Measurements from ENCODE around the gene PPM1N.
A peak's percentile ranks its signal among the peaks of the same experiment; 100 is the strongest.

The PPM1N gene, protein sequence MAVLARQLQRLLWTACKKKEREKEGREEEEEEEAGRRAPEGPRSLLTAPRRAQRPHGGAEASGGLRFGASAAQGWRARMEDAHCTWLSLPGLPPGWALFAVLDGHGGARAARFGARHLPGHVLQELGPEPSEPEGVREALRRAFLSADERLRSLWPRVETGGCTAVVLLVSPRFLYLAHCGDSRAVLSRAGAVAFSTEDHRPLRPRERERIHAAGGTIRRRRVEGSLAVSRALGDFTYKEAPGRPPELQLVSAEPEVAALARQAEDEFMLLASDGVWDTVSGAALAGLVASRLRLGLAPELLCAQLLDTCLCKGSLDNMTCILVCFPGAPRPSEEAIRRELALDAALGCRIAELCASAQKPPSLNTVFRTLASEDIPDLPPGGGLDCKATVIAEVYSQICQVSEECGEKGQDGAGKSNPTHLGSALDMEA

DNA sequence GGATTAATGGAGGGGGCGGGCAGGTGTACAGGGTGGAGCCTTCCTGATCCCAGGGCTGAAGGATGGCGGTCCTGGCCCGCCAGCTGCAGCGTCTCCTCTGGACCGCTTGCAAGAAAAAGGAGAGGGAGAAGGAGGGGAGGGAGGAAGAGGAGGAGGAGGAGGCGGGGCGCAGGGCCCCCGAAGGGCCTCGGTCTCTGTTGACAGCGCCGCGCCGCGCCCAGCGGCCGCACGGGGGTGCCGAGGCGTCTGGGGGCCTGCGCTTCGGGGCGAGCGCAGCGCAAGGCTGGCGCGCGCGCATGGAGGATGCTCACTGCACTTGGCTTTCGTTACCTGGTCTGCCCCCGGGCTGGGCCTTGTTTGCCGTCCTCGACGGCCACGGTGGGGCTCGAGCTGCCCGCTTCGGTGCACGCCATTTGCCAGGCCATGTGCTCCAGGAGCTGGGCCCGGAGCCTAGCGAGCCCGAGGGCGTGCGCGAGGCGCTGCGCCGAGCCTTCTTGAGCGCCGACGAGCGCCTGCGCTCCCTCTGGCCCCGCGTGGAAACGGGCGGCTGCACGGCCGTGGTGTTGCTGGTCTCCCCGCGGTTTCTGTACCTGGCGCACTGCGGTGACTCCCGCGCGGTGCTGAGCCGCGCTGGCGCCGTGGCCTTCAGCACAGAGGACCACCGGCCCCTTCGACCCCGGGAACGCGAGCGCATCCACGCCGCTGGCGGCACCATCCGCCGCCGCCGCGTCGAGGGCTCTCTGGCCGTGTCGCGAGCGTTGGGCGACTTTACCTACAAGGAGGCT is at the start of gene PPM1N:
Gene PPM1N, plus strand, starts transcription at position 33 of the 785 bp plus-strand sequence. Its CDS starts 30 bp downstream, at position 63.
- DNase-seq = no peak

DNA sequence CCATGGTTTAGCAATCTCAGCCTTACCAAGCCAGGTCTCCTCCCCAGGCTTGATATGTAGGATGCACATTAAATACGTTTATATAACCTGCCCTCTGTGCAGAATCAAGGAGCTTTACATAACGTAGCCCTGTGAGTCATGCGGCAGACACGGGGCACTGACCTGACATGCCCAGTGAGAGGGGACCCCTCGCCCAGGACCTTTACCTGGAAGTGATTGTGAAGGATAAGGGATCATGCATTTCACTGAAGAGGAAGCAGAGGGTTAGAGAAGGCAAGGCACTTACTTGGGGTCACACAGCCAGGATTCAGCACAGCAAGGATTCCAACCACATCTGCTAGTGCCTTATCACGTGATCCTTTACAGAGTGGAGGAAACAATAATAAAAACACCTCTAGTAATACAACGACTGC is 49.4 kb upstream of the PPM1N start:
- DNase-seq = no peak

DNA sequence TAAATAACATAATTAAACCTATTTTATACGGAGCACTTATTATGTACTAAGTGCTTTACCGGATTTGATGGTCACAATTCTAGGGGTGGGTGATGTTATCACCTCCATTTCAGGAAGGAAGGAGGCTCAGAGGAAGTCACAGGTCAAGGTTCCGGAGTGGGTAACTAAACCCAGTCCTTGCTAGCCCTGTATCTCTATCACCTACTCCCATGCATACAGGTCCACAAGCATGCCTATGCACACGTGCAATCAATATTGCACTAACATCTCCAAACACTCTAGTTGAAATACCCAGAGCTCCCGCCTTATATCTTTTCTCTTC is 48.3 kb upstream of the PPM1N start:
- DNase-seq = no peak

DNA sequence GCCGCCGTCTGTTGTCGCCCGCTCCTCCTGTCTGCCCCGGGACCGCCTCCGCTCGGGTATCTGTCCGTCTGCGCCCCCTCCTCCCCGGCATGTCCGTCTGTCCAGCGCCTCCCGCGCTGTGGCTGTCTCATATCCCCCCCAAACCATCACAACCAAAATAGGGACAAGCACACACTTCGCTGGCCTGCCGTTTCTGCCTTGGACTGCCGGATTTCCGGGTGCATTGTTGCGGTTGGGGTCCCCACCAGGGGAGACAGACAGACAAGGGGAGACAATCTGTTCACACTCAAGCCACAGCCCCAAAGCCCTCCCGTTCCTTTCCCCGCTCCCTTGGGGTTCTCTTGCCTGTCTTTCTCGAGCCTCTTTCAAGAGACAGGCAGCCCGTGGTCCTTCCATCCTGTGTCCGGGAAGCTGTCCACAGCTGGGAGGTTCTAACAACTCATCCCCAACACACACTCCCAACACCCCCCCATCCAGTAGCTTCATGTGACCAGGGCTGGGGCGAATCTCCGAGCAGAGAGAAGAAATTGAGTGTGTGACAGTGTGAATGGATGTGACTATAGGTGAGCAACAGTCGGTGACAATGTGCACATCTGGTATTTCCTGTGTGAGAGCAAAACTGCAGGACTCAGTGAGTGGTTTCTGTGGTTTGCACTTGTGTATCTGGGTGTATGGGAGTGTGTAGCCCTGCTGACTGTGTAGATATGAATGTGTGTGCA is 47.0 kb upstream of the PPM1N start:
- no peak for DNase-seq

DNA sequence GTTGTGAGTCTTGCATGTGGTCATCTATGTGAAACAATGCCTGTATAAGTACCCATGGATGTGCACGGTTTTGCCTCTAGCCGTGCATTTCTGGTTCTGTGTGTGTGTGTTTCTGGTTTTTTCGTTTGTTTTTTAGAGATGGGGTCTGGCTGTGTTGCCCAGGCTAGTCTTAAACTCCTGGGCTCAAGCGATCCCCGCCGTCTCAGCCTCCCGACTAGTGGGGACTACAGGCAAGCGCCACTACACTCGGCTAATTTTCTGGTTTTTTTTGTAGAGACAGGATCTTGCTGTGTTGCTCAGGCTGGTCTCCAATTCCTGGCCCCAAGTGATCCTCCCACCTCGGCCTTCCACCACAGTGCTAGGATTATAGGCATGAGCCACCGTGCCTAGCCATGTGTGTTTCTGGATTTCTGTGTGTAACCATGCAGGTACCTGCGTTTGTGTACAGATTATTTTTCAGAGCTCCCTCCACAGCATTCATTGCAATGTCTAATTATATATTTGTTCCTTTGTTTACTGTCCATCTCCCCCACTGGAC is 46.3 kb upstream of the PPM1N start:
- no peak for DNase-seq

DNA sequence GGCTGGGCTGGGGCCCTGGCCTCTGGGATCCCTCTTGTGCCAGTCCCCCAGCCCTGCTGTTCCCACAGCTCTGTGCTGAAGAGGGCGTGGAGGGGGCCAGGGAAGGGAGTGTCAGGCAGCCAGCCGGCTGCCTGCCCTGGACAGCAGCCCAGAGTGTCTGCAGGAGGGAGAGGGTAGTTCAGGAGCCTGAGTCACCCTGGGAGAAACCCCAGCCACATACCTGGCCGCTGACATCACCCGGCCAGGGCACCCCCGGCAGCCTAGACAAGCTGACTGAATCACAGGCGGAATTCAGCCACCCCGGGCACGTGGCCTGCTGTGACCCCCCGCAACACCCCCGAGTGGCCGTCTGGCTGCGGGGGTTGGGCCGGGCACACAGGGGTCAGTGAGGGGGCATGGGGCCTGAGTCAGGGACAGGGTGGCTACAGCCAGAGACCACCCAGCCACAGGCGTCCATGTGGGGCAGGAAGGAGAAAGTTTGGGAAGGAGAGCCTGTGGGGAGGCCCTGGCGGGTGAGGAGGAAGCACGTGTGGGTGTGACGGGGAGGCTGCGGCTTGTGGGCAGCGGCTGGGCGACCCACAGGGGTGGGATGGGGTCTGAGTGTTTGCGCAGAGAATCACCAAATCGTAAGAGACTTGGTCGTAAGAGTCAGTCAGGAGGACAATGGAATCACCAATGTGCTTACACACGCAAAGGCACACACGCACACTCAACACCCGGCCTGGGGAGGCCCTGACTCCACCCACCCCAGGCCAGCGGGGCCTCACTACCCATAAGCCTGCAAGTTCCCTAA is 42.3 kb upstream of the PPM1N start:
- DNase-seq = peak; percentile 87 to 94

DNA sequence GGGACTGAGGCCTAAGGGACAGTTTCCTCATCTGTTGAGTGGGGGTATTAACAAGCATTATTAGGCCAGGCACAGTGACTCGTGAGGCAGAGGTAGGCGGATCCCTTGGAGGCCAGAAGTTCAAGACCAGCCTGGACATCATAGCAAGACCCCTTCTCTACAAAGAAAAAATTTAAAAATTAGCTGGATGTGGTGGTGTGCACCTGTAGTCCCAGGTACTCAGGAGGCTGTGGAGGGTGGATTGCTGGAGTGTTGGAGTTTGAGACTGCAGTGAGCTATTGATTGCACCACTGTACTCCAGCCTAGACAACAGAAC is 41.8 kb upstream of the PPM1N start:
- no peak for DNase-seq

DNA sequence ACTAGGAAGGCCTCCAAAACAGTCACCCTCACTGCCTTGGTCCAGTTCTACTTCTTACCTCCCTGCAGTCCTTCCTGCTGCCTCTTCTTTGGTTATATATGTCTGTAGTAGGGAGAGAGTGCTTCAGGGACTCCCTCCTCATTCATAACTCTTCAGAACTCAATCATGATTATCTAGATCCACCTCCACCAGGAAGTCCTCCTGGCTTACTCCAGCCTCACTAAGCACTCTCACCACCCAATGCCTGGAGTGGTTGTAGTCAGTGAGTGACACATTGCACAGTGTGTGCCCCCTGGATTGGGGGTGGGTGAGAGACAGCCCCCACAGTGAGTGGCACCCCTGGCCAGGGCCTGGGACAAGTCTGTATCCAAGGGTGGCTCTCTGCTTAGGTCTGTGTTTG is 40.5 kb upstream of the PPM1N start:
- DNase-seq = no peak

DNA sequence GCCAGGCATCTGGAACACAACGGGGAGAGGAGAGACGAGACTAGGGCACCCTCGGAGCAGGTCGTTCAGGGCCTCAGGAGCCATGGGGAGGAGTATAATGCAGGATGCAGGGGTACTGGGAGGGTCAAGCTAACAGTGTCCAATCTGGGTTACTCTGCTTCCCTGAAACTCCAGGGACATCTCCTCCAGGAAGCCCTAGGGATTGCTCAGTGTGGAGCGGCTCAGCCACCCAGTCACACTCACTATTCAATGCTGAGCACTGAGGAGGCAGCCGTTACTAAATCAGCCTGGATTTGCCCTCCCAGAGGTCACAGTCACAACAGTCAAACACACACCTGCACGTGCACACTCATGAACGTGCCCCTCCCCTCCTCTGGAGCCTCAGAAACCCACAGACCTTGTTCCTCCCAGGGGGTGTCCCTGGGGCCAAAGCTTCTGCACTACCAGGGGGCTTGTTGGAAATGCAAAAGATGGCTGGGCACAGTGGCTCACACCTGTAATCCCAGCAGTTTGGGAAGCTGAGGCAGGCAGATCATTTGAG is 37.4 kb upstream of the PPM1N start:
- DNase-seq = no peak

DNA sequence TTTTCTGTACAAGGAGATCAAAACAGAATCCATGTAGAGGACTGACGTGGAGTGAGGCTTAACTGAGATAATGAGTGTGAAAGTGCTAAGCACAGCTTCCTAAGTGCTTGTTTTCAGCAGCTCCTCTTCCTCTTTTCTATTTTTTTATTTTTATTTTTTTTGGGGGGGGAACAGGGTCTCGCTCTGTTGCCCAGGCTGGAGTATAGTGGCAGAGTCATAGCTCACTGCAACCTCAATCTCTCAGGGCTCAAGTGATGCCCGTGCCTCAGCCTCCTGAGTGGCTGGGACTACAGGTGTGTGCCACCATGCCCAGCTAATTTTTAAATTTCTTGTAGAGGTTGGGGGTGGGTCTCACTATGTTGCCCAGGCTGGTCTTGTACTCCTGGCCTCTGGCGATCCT is 36.1 kb upstream of the PPM1N start:
- DNase-seq = no peak

DNA sequence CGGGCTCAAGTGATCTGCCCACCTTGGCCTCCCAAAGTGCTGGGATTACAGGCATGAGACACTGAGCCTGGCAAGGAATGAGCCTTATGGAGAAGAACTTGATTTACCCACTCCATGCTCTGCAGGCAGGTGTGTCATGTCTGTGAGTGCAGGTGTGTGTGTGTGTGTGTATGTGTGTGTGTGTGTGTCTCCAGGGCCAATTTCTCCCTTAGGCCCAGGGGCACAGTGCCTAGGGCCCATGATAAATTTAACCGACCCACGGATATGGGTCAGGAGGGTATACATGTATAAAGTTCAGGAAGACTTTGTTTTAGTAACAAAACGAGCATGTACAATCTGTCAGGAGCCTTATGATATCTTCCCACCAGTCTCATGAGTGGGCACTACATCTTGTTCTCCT is 35.0 kb upstream of the PPM1N start:
- no peak for DNase-seq

DNA sequence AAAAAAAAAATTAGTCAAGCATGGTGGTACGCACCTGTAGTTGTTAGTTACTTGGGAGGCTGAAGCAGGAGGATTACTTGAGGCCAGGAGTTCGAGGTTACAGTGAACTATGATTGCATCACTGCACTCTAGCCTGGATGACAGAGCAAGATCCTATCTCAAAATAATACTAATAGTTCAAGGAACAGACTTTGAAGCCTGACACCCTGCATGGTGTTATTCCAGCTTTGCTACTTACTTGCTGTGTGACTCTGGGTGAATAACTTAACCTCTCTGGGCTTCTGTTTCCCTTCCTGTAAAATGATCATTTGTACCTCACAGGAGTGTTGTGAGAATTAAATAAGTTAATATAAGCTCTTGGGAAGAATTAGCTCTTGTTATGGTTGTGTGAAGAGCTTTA is 34.0 kb upstream of the PPM1N start:
- no peak for DNase-seq

DNA sequence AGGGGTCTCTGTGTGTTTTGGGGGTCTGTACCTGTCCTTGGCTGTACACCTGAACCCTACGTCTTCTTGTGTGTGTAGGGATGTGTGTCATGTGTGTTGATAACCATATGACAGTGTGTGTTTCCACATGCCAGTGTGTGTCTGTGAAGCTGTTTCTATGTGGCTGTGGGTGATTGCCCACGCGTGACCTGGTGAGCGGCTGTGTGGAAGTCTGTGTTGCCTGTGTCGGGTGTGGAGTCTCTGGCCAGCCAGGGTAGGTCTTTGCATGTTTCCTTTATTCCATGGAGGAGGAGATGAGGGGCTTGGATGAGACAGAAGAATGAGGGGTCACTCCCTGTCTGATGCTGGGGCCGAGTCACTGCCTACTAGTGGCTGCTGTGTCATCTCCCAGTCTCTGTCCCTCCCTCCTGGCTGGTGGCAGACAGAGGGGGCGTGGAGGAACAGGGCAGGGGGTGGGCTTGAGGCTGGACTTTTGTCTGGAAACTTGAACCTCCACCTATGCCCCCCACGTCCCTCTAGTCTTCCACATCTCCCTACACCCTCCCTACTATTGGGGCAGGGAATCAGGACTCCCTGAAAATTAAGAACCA is 33.3 kb upstream of the PPM1N start:
- no peak for DNase-seq

DNA sequence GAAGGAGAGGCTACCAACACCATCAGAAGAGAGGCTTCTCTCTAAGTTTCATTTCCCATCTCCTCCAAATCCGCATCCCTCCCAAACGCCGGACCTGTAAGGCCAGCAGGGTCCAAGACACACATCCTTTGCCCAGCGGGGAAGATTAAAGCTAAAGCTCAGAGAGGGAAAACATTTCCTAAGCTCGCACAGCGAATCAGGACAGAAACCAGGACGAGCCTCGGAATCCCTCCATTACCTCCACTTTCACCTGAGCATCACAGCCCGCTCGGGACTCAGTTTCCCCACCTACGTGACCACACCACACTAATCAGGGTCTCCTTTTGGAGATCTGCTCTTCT is 31.2 kb upstream of the PPM1N start:
- no peak for DNase-seq

DNA sequence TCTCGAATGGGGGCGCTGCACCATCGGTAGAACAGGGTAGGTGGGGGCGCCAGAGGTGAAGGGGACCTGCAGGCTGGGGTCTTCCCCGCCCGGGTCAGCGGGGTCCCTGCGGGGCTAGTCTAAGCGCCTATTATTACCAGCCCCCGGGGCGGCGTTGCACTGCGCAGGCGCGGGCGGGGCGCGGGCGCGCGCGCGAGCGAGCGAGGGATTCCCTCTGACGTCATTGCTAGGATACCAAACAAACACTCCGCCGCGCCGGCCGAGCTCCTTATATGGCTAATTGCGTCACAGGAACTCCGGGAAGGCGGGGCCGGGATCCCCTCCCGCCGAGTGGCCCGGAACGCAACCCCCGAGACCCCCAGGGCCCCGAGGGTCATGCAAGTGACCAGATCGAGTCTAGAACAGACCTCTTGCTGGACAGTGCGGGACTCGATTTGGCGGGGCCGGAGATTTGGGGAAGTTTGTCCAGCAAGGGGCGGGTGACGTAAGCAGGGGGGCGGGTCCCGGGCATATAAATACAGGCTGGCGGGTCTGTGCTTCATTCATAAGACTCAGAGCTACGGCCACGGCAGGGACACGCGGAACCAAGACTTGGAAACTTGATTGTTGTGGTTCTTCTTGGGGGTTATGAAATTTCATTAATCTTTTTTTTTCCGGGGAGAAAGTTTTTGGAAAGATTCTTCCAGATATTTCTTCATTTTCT is 30.6 kb upstream of the PPM1N start, which contains the start of gene FOSB:
Gene FOSB, plus strand, starts transcription at position 541 of the 703 bp plus-strand sequence. CDS start 591 bp downstream, outside the sequence.
- DNase-seq = peak; percentile 90 to 98

DNA sequence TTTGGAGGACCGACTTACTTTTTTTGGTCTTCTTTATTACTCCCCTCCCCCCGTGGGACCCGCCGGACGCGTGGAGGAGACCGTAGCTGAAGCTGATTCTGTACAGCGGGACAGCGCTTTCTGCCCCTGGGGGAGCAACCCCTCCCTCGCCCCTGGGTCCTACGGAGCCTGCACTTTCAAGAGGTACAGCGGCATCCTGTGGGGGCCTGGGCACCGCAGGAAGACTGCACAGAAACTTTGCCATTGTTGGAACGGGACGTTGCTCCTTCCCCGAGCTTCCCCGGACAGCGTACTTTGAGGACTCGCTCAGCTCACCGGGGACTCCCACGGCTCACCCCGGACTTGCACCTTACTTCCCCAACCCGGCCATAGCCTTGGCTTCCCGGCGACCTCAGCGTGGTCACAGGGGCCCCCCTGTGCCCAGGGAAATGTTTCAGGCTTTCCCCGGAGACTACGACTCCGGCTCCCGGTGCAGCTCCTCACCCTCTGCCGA is 30.0 kb upstream of the PPM1N start:
- no peak for DNase-seq

DNA sequence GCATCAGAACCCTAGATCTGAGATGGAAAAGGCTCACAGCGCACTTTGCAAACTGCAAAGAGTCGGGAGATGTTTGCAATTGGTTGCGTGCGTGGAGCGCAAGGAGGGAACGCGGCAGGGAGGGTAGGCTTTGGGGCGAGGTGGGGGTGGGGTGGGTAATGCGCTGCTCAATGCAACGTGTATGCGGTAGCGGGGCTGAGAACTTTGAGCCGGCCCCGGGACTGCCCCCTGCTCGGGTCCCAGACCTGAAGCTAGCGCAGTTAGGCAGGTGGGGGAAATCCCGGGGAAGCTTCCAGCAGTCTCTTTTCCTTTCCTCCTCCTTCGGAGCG is 29.5 kb upstream of the PPM1N start:
- DNase-seq = no peak

DNA sequence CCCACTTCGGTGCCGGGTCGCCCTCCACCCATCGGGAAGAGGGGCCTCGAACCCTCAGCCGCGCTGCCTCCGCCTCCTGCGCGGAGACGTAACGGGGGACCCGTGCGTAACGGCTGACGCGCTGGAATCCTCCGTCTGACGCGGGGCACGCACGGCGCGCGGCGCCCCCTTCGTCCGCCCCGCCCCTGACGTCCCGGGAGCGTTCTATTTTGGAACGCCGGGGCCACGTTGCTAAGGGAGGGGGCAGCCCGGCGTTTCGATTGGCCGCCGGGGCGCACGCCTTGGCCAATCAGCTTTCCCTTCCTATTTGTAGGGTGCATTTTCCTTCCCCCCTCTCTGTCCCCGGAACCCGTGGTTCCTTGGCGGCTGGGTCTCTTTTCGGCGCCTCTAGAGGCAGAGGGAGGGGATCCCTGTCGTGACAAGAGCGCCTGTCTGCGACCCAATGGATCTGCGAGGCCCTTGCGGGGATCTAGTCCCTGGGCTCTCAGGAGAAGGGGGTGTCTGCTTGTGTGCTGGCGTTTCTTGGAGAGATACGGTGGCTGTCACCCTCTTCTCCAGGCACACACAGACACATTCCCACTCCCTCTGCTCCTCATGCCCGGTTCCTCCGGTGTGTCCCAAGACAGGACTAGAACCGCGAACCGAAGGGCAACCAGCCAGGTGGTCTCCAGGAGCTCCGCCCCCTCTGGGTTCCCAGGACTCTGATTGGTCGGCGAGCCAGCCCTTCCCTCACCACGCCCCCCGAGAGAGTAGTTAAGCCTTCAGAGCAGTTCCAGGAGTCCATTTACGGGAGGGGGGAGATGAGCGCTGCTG is 28.9 kb upstream of the PPM1N start:
- peak; percentile 89 to 92 for DNase-seq

DNA sequence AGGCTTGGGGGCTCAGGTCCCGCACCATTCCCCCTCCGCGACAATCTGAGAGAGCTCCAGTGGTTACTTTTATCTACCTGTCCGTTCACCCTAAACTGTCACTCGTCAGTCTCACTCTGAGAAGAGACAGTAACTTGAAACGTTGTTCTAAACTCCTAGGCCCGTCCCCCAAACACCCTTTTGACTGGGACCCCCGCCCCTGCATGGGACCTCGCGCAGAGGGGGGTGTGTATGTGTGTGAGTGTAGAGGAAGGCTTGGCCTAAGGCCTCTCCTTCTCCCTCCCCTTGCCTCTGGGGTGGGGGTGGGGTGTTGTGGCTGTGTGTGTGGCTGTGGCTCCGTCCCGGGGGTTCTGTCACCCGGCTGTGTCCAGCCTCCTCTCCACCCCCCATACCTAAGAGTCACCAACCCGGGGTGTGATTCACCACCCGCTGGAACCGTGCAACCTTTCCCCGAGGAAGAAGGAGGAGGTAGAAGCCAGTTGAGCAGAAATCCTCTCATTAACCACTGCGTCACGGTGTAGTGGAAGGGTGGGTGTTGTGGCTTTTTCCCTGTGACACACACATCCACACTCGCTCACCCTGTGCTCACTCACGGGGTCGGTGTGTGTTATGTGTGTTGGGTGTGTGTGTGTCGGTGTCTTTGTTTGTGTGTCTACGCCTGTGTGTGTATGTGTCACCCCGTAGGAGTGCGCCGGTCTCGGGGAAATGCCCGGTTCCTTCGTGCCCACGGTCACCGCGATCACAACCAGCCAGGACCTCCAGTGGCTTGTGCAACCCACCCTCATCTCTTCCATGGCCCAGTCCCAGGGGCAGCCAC is 28.1 kb upstream of the PPM1N start:
- peak; percentile 34 to 68 for DNase-seq

DNA sequence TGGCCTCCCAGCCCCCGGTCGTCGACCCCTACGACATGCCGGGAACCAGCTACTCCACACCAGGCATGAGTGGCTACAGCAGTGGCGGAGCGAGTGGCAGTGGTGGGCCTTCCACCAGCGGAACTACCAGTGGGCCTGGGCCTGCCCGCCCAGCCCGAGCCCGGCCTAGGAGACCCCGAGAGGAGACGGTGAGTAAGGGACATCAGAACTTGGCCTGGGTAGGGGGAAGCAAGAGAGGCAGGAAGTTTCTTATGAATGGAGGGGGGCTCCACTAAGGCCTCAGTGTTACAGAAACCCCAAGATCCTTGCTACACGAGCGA is 27.5 kb upstream of the PPM1N start:
- DNase-seq = no peak

Data from inflammatory macrophage treated with lipopolysaccharide for 1 hour (primary cell).